ENCODE data around the gene TAAR5. TPM values are rescaled to one million over a fixed set of nuclear protein-coding genes. Genes with fewer than 3 reads are reported as not detected.

Gene TAAR5
- polyA plus RNA-seq, 1 of the 3 experiments (the other 2 are of a cell fraction) = not detected

GRCh38 chr6:132592855-132593254 lies 3.3 kb upstream of the TAAR5 start:
- Histone ChIP-seq H3K27me3 (ENCODE audit: insufficient read depth) (no peaks in the 10 kb centered on the region), H3F3A (replicated peaks; ENCODE audit: insufficient read depth) (no peaks in the 10 kb centered on the region), H3K4me2 (no peak overlapping the region), H2AFZ (ENCODE audit: low read depth) (no peak overlapping the region), H4K20me1 (ENCODE audit: insufficient read depth) (no peaks in the 10 kb centered on the region), H3K36me3 (replicated peaks in 1 of 2; ENCODE audit: control insufficient read depth in 1 of 2, insufficient read depth in 2 of 2, low read length in 1 of 2) (no peaks in the 10 kb centered on the region), H3K4me3 (ENCODE audit: low read depth in 2 of 2, low read length in 1 of 2) (no peak overlapping the region), H3K9me3 (no peaks in the 10 kb centered on the region), H3K4me1 (ENCODE audit: control insufficient read depth in 1 of 2, insufficient read depth in 2 of 2, low read depth in 1 of 2, low read length in 1 of 2) (no peaks in the 10 kb centered on the region), H3K27ac (ENCODE audit: low read depth in 2 of 2, low read length in 1 of 2) (no peak overlapping the region), H3K79me2 (ENCODE audit: insufficient read depth) (no peaks in the 10 kb centered on the region), H3K9me2 (no peaks in the 10 kb centered on the region), H3K9ac (no peak overlapping the region)
- ChIA-PET POLR2A (interaction anchor here (0.7 kb wide), 1 partner anchor 21 kb away, joined by 3 read pairs; no protein-coding TSS in a partner anchor), CTCF (interaction anchor here (1.0 kb wide), 1 partner anchor 170 kb away, joined by 3 read pairs; no protein-coding TSS in a partner anchor)
- no peak for DNase-seq
- WGBS (ENCODE audit: low lambda C conversion rate) = 6% methylated on average over 2 of the region's 2 CpGs
- TF ChIP-seq CTCF (IDR thresholded peaks at IDR 0.05) = no peak
- TF ChIP-seq USF2 (IDR thresholded peaks at IDR 0.05; ENCODE audit: borderline replicate concordance, low read depth, low read length) = no peak
- TF ChIP-seq MXI1 (IDR thresholded peaks at IDR 0.05; ENCODE audit: low read depth, low read length) = no peak
- no peak for TF ChIP-seq RAD21 (IDR thresholded peaks at IDR 0.05; ENCODE audit: low read length)
- no peak for TF ChIP-seq PBX3 (IDR thresholded peaks at IDR 0.05)
- TF ChIP-seq RCOR1 (IDR thresholded peaks at IDR 0.05; ENCODE audit: low read length) = no peak
- no peak for TF ChIP-seq YY1 (IDR thresholded peaks at IDR 0.05; ENCODE audit: low read depth)
- no peak for TF ChIP-seq NRF1 (IDR thresholded peaks at IDR 0.05; ENCODE audit: low read depth, low read length)
- no peak for TF ChIP-seq ELF1 (IDR thresholded peaks at IDR 0.05)
- TF ChIP-seq SIN3A (IDR thresholded peaks at IDR 0.05; ENCODE audit: borderline replicate concordance, low read depth, low read length) = no peak

- Histone ChIP-seq H3K9me3 (no peaks in the 10 kb centered on the region), H2AFZ (ENCODE audit: low read depth) (no peak overlapping the region), H3K27ac (ENCODE audit: low read depth in 2 of 2, low read length in 1 of 2) (no peak overlapping the region), H3K4me2 (no peak overlapping the region), H3F3A (replicated peaks; ENCODE audit: insufficient read depth) (no peaks in the 10 kb centered on the region), H3K36me3 (replicated peaks in 1 of 2; ENCODE audit: control insufficient read depth in 1 of 2, insufficient read depth in 2 of 2, low read length in 1 of 2) (no peaks in the 10 kb centered on the region), H3K4me1 (ENCODE audit: control insufficient read depth in 1 of 2, insufficient read depth in 2 of 2, low read depth in 1 of 2, low read length in 1 of 2) (no peaks in the 10 kb centered on the region), H3K9me2 (no peaks in the 10 kb centered on the region), H3K27me3 (ENCODE audit: insufficient read depth) (no peaks in the 10 kb centered on the region), H3K9ac (no peak overlapping the region), H3K79me2 (ENCODE audit: insufficient read depth) (no peaks in the 10 kb centered on the region), H4K20me1 (ENCODE audit: insufficient read depth) (no peaks in the 10 kb centered on the region), H3K4me3 (ENCODE audit: low read depth in 2 of 2, low read length in 1 of 2) (no peak overlapping the region)
- no peak for DNase-seq
- ChIA-PET CTCF (no interaction called here), POLR2A (no interaction called here)
- 0% methylated on average over 1 of the region's 1 CpG for WGBS (ENCODE audit: low lambda C conversion rate)
- TF ChIP-seq FOXJ3 (CRISPR knock-in tag; IDR thresholded peaks at IDR 0.05) = no peak
- no peak for TF ChIP-seq FOXM1 (IDR thresholded peaks at IDR 0.05; ENCODE audit: low read depth)
- no peak for TF ChIP-seq USF2 (IDR thresholded peaks at IDR 0.05; ENCODE audit: borderline replicate concordance, low read depth, low read length)
- TF ChIP-seq CHD2 (IDR thresholded peaks at IDR 0.05; ENCODE audit: low read length, partially characterized antibody) = no peak
- TF ChIP-seq GATA2 (CRISPR knock-in tag; IDR thresholded peaks at IDR 0.05) = no peak
- TF ChIP-seq MAX (IDR thresholded peaks at IDR 0.05; ENCODE audit: low read depth) = no peak
- TF ChIP-seq SMC3 (IDR thresholded peaks at IDR 0.05; ENCODE audit: low read depth, low read length) = no peak
- TF ChIP-seq RXRA (IDR thresholded peaks at IDR 0.05; ENCODE audit: borderline replicate concordance, low read depth) = no peak
Observed at GRCh38 chr6:132590362-132590761, 821 bp upstream of the TAAR5 start.

Data from SK-N-SH (cell line).